ENCODE data around the gene ANO9. TPM values are rescaled to one million over a fixed set of nuclear protein-coding genes. Genes with fewer than 3 reads are reported as not detected.

The ANO9 gene
- total and polyA plus RNA-seq, 5 donors: 0.14 to 0.46 (median 0.20) TPM

DNA sequence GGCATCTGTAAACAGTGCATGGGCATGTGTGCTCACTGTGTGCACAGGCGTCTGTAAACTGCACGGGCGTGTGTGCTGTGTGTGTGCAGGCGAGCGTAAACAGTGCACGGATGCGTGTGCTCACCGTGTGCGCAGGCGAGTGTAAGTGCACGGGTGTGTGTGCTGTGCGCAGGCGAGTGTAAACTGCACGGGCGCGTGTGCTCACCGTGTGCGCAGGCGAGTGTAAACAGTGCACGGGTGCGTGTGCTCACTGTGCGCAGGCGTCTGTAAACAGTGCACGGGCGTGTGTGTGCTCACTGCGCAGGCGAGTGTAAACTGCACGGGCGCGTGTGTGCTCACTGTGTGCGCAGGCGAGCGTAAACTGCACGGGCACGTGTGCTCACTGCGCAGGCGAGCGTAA, 42.8 kb upstream of the ANO9 start:
- H3K27me3 ChIP-seq (ENCODE audit: control insufficient read depth, insufficient read depth): no peaks in the 10 kb centered on the region
- no peaks in the 10 kb centered on the region for H3K9me3 ChIP-seq (ENCODE audit: control insufficient read depth, low read length)
- no peak overlapping the region for H3K27ac ChIP-seq (ENCODE audit: low read length)
- ATAC-seq: peak; percentile 6 to 12
- no peak overlapping the region for H3K4me3 ChIP-seq (ENCODE audit: low read length)
- DNase-seq: peak in 2 of 3 donors; percentile 29 to 33
- no peaks in the 10 kb centered on the region for H3K4me1 ChIP-seq (ENCODE audit: control insufficient read depth, insufficient read depth, low read length)
- intact Hi-C loops (cut with DNase I): no loop called here
- 97% methylated on average over 38 of the region's 38 CpGs for WGBS

DNA sequence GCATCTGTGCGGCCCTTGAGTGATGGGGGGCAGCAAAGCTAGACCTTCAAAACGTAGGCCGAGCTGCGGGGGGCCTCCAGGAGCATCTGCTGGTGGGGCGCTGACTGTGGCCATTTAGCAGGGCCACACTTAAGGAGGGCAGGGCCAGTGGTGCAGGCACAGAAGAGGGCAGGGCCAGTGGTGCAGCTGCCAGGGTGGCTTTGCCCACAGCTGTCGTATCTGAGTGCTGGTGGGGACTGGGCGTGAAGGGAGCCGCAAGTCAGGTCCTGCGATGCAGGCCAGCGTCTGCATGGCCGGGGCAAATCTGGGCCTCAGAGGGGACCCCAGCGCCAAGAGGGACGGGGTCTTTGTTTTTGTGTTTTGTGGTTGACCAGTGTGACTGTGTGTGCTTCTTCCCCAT, 37.5 kb upstream of the ANO9 start:
- Histone ChIP-seq H3K9me3 (ENCODE audit: control insufficient read depth, low read length) (no peaks in the 10 kb centered on the region), H3K27me3 (ENCODE audit: control insufficient read depth, insufficient read depth) (no peaks in the 10 kb centered on the region), H3K27ac (ENCODE audit: low read length) (no peak overlapping the region), H3K4me3 (ENCODE audit: low read length) (no peak overlapping the region), H3K4me1 (ENCODE audit: control insufficient read depth, insufficient read depth, low read length) (no peaks in the 10 kb centered on the region)
- peak in 2 of 3 donors; percentile 33 to 38 for DNase-seq
- intact Hi-C loops (cut with DNase I): no loop called here
- WGBS: 96% methylated on average over 13 of the region's 13 CpGs
- ATAC-seq: no peak

DNA sequence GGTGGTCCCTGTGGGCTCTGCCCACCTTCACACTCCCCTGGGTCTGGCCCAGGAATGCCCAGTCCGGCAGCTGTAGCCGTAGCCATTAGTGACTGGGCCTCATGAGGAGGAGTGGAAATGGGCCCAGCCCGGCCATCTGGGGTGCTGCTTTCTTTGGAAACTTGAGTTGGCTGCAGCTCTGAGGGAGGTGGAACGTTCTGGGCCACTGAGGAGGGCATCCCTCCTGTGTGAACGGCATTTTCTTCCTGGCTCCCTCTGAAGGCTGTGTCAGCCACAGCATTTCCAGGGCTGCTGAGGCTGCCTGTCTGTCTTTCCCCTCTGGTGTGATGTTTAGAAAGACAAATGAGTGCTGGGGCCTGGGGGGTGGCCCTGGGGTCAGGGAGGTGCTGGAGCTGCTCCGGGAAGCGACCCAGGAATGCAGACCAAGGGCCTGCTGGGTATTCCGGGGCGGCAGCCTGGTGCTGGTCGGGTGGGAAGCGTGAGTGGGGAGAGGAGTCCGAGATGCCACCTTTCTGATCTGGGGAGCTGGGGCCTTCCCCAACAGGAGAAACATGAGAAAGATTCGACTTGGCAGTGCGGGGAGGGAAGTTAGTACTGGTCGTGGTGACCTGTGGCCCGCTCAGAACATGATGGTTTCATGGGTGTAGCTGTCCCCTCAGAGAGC, 35.4 kb upstream of the ANO9 start:
- Histone ChIP-seq H3K4me1 (ENCODE audit: control insufficient read depth, insufficient read depth, low read length) (no peaks in the 10 kb centered on the region), H3K27ac (ENCODE audit: low read length) (no peak overlapping the region), H3K4me3 (ENCODE audit: low read length) (no peak overlapping the region), H3K27me3 (ENCODE audit: control insufficient read depth, insufficient read depth) (no peaks in the 10 kb centered on the region), H3K9me3 (ENCODE audit: control insufficient read depth, low read length) (no peaks in the 10 kb centered on the region)
- DNase-seq (peak in 2 of 3 donors; percentile 37 to 42), ATAC-seq (peak in 1 of 2 donors; percentile 9)
- 74% methylated on average over 16 of the region's 16 CpGs for WGBS
- intact Hi-C loops (cut with DNase I): no loop called here

DNA sequence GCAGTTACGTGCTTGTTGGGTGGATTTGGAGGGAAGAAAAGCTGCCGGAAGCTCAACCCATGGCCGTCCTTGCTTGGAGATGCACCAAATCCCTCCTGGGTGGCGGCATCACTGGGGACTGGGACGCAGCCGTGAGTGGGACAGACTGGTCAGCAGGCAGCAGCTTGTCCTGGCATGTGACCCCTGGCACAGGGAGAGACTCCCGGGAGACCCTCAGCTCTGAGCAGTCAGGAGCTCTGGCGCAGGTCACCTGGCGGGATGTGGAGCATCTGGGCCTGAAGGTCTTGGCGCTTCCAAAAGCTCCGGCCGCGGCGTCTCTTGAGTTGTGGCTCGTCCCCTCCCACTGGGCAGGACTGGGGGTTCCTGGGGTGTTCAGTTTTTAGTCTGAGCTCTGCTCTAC, 34.6 kb upstream of the ANO9 start:
- Histone ChIP-seq H3K27me3 (ENCODE audit: control insufficient read depth, insufficient read depth) (no peaks in the 10 kb centered on the region), H3K4me1 (ENCODE audit: control insufficient read depth, insufficient read depth, low read length) (no peaks in the 10 kb centered on the region), H3K27ac (ENCODE audit: low read length) (no peak overlapping the region), H3K4me3 (ENCODE audit: low read length) (no peak overlapping the region), H3K9me3 (ENCODE audit: control insufficient read depth, low read length) (no peaks in the 10 kb centered on the region)
- DNase-seq (peak in 2 of 3 donors; percentile 32 to 44), ATAC-seq (no peak)
- WGBS: 94% methylated on average over 15 of the region's 15 CpGs
- intact Hi-C loops (cut with DNase I): no loop called here

DNA sequence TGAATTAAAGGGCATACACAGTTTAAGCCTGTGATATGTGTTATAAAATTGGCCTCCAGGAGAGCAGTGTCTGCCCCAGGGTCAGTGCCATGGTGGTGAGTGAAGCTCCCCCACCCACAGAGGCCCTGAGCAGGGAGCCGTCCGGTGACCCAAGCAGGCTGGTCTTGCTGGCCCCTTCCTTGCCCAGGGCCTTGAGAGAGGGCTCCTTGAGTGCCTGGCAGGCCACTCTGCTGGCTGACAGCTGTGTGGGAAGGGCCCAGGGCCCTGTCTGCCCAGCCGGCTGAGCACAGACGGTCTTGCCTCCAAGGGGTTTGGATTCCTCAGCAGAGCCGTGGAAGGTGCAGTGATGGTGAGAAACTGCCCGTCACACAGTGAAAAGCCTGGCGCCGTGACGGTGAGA, 34.1 kb upstream of the ANO9 start:
- Histone ChIP-seq H3K9me3 (ENCODE audit: control insufficient read depth, low read length) (no peaks in the 10 kb centered on the region), H3K4me1 (ENCODE audit: control insufficient read depth, insufficient read depth, low read length) (no peaks in the 10 kb centered on the region), H3K27me3 (ENCODE audit: control insufficient read depth, insufficient read depth) (no peaks in the 10 kb centered on the region), H3K4me3 (ENCODE audit: low read length) (no peak overlapping the region), H3K27ac (ENCODE audit: low read length) (no peak overlapping the region)
- intact Hi-C loops (cut with DNase I): no loop called here
- DNase-seq (peak in 1 of 3 donors; percentile 20), ATAC-seq (no peak)
- 90% methylated on average over 9 of the region's 9 CpGs for WGBS

DNA sequence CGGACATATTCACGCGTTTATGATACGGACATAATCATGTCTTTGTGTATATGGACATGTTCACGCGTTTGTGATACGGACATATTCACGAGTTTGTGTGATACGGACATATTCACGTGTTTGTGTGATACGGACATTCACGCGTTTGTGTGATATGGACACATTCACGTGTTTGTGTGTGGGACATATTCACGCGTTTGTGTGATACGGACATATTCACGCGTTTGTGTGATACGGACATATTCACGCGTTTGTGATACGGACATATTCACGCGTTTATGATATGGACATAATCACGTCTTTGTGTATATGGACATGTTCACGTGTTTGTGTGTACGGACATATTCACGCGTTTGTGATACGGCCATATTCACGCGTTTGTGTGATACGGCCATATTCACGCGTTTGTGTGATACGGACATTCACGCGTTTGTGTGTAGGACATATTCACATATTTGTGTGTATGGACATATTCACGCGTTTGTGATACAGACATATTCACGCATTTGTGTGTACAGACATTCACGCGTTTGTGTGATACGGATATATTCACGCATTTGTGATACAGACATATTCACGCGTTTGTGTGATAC, 33.2 kb upstream of the ANO9 start:
- ATAC-seq (no peak), DNase-seq (peak in 1 of 3 donors; percentile 15)
- intact Hi-C loops (cut with DNase I): no loop called here

DNA sequence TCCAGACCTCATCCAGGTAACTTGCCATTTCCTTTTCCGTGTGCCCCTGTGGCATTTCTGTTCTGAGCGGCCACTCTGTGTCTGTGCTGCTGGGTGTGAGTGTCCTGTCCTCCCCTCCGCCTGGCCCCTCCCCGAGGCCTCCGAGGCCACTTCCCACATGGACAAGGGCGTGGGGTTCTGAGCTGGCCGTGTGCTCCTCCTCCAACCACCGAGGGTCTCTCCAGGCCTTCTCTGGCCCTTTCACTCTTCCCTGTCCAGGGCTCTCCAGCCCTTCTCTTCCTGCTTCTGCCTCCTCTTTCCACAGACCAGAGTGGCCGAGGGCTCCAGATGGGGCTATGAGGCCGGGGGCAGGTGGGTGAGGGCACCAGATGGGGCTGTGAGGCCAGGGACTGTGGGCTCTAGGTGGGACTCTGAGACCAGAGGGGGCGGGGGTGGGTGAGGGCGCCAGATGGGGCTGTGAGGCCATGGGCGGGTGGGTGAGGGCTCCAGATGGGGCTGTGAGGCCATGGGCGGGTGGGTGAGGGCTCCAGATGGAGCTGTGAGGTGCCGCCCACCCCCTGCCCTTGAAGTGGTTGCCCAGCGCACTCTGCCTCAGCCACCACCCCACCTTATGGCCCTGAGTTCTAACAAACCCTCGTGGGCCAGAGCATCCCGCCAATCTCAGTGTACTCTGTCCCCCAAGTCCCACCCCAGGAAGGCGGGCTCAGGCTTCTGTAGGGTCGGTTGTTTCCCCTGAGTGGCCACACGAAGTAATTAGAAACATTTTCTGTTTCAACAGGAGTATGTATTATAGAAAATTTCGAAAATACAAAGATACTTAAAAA, 32.4 kb upstream of the ANO9 start:
- DNase-seq: peak in 2 of 3 donors; percentile 44 to 50
- Histone ChIP-seq H3K4me3 (ENCODE audit: low read length) (no peak overlapping the region), H3K27ac (ENCODE audit: low read length) (no peak overlapping the region), H3K9me3 (ENCODE audit: control insufficient read depth, low read length) (no peaks in the 10 kb centered on the region), H3K27me3 (ENCODE audit: control insufficient read depth, insufficient read depth) (no peaks in the 10 kb centered on the region), H3K4me1 (ENCODE audit: control insufficient read depth, insufficient read depth, low read length) (peaks cover 2% of the 10 kb centered on the region)
- no peak for ATAC-seq
- intact Hi-C loops (cut with DNase I): no loop called here
- 86% methylated on average over 22 of the region's 22 CpGs for WGBS

More for the DNA sequence above, 33.2 kb upstream of the ANO9 start:
- no peaks in the 10 kb centered on the region for H3K4me1 ChIP-seq (ENCODE audit: control insufficient read depth, insufficient read depth, low read length)
- no peaks in the 10 kb centered on the region for H3K27me3 ChIP-seq (ENCODE audit: control insufficient read depth, insufficient read depth)
- WGBS: 98% methylated on average over 48 of the region's 48 CpGs
- no peak overlapping the region for H3K27ac ChIP-seq (ENCODE audit: low read length)
- no peaks in the 10 kb centered on the region for H3K9me3 ChIP-seq (ENCODE audit: control insufficient read depth, low read length)
- no peak overlapping the region for H3K4me3 ChIP-seq (ENCODE audit: low read length)

DNA sequence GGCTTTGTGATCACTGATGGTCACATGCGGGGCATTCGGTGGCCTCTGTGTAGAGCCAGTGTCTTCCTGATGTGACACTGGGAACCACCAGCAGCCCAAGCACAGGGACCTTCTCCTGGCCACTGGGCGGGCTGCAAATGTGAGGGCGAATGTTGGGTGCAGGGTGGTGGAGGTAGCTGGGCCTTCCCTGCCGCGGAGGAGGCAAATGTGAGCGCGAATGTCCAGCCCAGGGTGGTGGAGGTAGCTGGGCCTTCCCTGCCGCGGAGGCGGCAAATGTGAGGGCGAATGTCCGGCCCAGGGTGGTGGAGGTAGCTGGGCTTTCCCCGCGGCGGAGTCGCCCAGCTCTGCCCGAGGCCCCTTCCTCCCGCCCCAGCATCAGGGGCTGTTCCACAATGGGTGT, 31.6 kb upstream of the ANO9 start:
- Histone ChIP-seq H3K4me1 (ENCODE audit: control insufficient read depth, insufficient read depth, low read length) (peaks cover 2% of the 10 kb centered on the region), H3K27me3 (ENCODE audit: control insufficient read depth, insufficient read depth) (no peaks in the 10 kb centered on the region), H3K4me3 (ENCODE audit: low read length) (no peak overlapping the region), H3K27ac (ENCODE audit: low read length) (no peak overlapping the region), H3K9me3 (ENCODE audit: control insufficient read depth, low read length) (no peaks in the 10 kb centered on the region)
- DNase-seq (peak in 2 of 3 donors; percentile 29 to 38), ATAC-seq (no peak)
- WGBS: 98% methylated on average over 19 of the region's 19 CpGs
- intact Hi-C loops (cut with DNase I): no loop called here

DNA sequence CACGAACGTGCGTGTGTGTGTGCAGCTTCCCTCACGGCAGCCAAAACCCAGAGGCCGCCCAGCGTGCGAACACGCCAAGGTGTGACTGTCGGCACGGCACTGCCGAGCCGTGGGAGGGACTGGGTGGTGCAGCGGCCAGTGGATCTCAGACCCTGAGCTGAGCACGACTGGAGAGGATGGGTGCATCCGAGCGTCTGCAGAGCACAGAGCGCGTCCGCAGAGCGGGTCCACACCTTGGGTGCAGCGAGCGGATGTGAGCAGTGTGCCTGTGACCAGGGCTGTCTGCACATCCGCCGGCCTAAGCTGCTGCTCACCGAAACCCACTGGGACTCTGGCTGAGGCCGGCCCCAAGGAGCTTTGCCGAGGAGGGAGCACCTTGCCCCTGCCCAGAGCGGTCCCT, 31.0 kb upstream of the ANO9 start:
- H3K4me3 ChIP-seq (ENCODE audit: low read length): no peak overlapping the region
- no peak overlapping the region for H3K27ac ChIP-seq (ENCODE audit: low read length)
- no peaks in the 10 kb centered on the region for H3K27me3 ChIP-seq (ENCODE audit: control insufficient read depth, insufficient read depth)
- DNase-seq (peak in 2 of 3 donors; percentile 41 to 69), ATAC-seq (no peak)
- intact Hi-C loops (cut with DNase I): no loop called here
- 88% methylated on average over 28 of the region's 28 CpGs for WGBS
- H3K4me1 ChIP-seq (ENCODE audit: control insufficient read depth, insufficient read depth, low read length): peaks cover 2% of the 10 kb centered on the region
- no peaks in the 10 kb centered on the region for H3K9me3 ChIP-seq (ENCODE audit: control insufficient read depth, low read length)

DNA sequence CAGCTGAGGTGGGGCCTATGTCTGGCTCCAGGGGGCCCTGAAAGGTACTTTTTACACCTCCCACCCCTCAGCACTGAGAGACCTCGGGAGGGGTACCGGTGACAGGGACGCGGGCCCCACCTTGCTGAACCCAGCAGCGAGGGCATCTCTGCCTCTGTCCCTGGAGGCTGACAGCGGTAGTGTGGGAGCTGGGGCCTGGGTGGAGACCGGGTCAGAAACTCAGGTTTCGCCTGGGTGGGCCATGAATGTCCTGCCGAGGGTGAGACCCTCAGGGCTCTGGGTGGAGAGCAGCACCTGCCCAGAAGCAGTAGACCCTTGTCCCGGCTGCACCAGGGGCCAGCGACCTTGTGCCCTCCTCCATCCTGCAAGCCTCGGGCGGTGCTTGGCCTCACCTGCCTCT, 30.5 kb upstream of the ANO9 start:
- no peaks in the 10 kb centered on the region for H3K9me3 ChIP-seq (ENCODE audit: control insufficient read depth, low read length)

More for the DNA sequence above, 30.5 kb upstream of the ANO9 start:
- intact Hi-C loops (cut with DNase I): no loop called here
- 90% methylated on average over 13 of the region's 13 CpGs for WGBS
- Histone ChIP-seq H3K4me1 (ENCODE audit: control insufficient read depth, insufficient read depth, low read length) (peaks cover 2% of the 10 kb centered on the region), H3K27me3 (ENCODE audit: control insufficient read depth, insufficient read depth) (no peaks in the 10 kb centered on the region), H3K4me3 (ENCODE audit: low read length) (no peak overlapping the region), H3K27ac (ENCODE audit: low read length) (no peak overlapping the region)
- ATAC-seq: no peak
- peak in 2 of 3 donors; percentile 45 to 55 for DNase-seq
